Breast epithelium (tissue), 4 donors: ENCODE results near the gene TRPV3. TPM values are rescaled to one million over a fixed set of nuclear protein-coding genes. Genes with fewer than 3 reads are reported as not detected.
"Not testable (repeated sequence)": the region's sequence is repeated elsewhere in the genome, so short reads cannot be mapped to it uniquely, and the experiment has no call there.

ENCODE experiments used
- DNase-seq, 2 donors: peaks; one replicate each; pipeline ENCODE4 v3.0.0-alpha.2; 2019; ENCODE audit warnings: low spot score in 2 of 2
- H3K27ac ChIP-seq, 2 donors: fragments of 200-600 bp; sonication (generic) in 1 of 2; one replicate each; pipeline ENCODE4 v1.5.1; 2016 to 2019; ENCODE audit warnings: mild to moderate bottlenecking in 1 of 2
- H3K27me3 ChIP-seq, 2 donors: fragments of 200-600 bp; sonication (generic) in 1 of 2; one replicate each; pipeline versions ENCODE4 v1.5.1 to v1.6.0; 2017 to 2019; ENCODE audit warnings: control low read depth in 1 of 2, mild to moderate bottlenecking in 1 of 2
- H3K36me3 ChIP-seq: fragments of 200-600 bp; one replicate; pipeline ENCODE4 v1.5.1; 2019
- H3K4me1 ChIP-seq, 2 donors: fragments of 200-600 bp; sonication (generic); one replicate each; pipeline ENCODE4 v1.5.1; 2016 to 2019; ENCODE audit warnings: control low read depth in 1 of 2
- H3K4me3 ChIP-seq, 3 donors: fragments of 200-600 bp; sonication (generic); 1 replicate in 2 of 3; 2 replicates in 1 of 3; pipeline ENCODE4 v1.5.1; 2016 to 2019; ENCODE audit warnings: mild to moderate bottlenecking in 3 of 3, moderate library complexity in 2 of 3
- H3K9me3 ChIP-seq, 2 donors: fragments of 200-600 bp; sonication (generic) in 1 of 2; one replicate each; pipeline ENCODE4 v1.5.1; 2016 to 2019; ENCODE audit warnings: control low read depth in 1 of 2
- CTCF ChIP-seq, 3 donors: fragments of 450-650 bp; IDR thresholded peaks; one replicate each; pipeline ENCODE4 v1.5.1; 2016 to 2017; ENCODE audit warnings: antibody characterized with exemption in 3 of 3, mild to moderate bottlenecking in 3 of 3, moderate library complexity in 3 of 3
- POLR2A ChIP-seq: fragments of 450-650 bp; IDR thresholded peaks from one replicate; pipeline ENCODE4 v1.6.1; 2016; ENCODE audit warnings: antibody characterized with exemption, mild to moderate bottlenecking, moderate library complexity
- POLR2AphosphoS5 ChIP-seq, 3 donors: sonication (generic); formaldehyde crosslinking; IDR thresholded peaks; one replicate each; pipeline ENCODE4 v1.6.1; 2017; ENCODE audit warnings: antibody characterized with exemption in 3 of 3
- intact Hi-C: fragments of 100-400 bp; cut with DNase I; formaldehyde crosslinking; loops from one replicate; pipeline ENCODE4 v1.15.1; 2023; ENCODE audit warnings: low total_unique reads
- total RNA-seq, 3 donors: library from RNA; depleted of rRNA; stranded (reverse); fragments of >200 nt; gene quantifications; one replicate each; pipeline ENCODE4 v1.1.0, GENCODE V29; 2016

TRPV3 gene
- total RNA-seq, 3 donors from 2014 or later = 0.98 to 1.1 (median 1.0) TPM

DNA sequence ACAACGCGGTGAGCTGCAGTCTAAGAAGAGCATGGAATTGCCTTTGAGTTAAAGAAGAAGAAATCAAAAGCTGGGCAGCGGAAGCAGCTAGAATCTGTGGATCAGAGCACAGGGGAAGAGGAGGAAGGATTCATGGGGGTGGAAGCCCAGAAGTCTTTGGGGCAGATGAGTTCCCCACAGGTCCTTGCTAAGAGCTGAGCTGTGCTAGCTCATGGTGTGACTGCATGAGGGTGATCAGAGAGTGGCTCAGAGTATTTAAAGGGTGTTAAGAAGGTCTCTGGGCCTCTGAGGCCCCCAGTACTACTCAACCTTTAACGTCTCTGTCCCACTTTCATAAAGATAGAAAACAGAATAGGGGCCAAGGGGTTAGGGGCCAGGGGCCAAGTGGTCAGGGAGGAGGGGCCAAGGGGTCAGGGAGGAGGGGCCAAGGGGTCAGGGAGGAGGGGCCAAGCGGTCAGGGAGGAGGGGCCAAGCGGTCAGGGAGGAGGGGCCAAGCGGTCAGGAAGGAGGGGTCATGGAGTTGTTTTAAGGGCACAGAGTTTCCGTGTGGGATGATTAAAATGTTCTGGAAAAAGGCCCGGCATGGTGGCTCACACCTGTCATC, 12.0 kb upstream of the TRPV3 start:
- no peaks in the 10 kb centered on the region for H3K4me1 ChIP-seq
- H3K36me3 ChIP-seq = no peaks in the 10 kb centered on the region
- no peaks in the 10 kb centered on the region for H3K27me3 ChIP-seq
- intact Hi-C loops = no loop called here
- no peak overlapping the region for H3K4me3 ChIP-seq
- H3K9me3 ChIP-seq = no peaks in the 10 kb centered on the region
- TF ChIP-seq POLR2A (no peak), POLR2AphosphoS5 (IDR thresholded peaks at IDR 0.05) (no peak), CTCF (IDR thresholded peaks at IDR 0.05) (no peak)
- no peak overlapping the region for H3K27ac ChIP-seq
- no peak for DNase-seq

GRCh38 chr17:3566551-3566950, 8.9 kb upstream of the TRPV3 start:
- Histone ChIP-seq H3K9me3 (no peaks in the 10 kb centered on the region), H3K27me3 (no peaks in the 10 kb centered on the region), H3K4me3 (no peak overlapping the region), H3K4me1 (no peaks in the 10 kb centered on the region), H3K36me3 (no peaks in the 10 kb centered on the region), H3K27ac (no peak overlapping the region)
- intact Hi-C loops = no loop called here
- TF ChIP-seq POLR2A (no peak), CTCF (IDR thresholded peaks at IDR 0.05) (no peak), POLR2AphosphoS5 (IDR thresholded peaks at IDR 0.05) (no peak)
- no peak for DNase-seq

DNA sequence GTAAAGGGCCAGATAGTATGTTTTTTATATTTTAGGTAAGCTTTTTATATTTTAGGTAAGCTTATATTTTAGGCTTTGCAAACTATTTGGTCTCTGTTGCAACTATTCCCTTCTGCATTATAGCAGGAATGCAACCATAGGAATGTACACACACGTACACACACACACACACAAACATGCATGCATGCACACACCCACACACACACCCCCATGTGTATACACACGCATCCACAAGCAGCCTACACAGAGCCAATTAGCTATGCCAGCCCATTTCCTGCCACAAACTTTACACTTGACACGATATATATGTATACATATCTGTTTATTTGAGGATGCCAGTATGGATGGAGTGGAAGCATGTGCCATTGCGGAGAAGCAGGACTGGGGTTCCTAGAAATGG, 7.5 kb upstream of the TRPV3 start:
- TF ChIP-seq POLR2AphosphoS5 (IDR thresholded peaks at IDR 0.05) = no peak
- TF ChIP-seq CTCF (IDR thresholded peaks at IDR 0.05) = no peak
- no peak for TF ChIP-seq POLR2A
- Histone ChIP-seq H3K4me1 (no peaks in the 10 kb centered on the region), H3K27ac (no peak overlapping the region), H3K36me3 (no peaks in the 10 kb centered on the region), H3K4me3 (no peak overlapping the region), H3K27me3 (no peaks in the 10 kb centered on the region), H3K9me3 (no peaks in the 10 kb centered on the region)
- intact Hi-C loops = no loop called here
- no peak for DNase-seq

DNA sequence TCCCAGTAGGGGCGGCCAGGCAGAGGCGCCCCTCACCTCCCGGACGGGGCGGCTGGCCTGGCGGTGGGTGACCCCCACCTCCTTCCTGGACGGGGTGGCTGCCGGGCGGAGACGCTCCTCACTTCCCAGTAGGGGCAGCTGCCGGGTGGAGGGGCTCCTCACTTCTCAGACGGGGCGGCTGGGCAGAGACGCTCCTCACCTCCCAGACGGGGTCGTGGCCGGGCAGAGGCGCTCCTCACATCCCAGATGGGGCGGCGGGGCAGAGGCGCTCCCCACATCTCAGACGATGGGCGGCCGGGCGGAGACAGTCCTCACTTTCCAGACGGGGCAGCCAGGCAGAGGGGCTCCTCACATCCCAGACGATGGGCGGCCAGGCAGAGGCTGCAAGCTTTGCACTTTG, 6.6 kb upstream of the TRPV3 start:
- H3K4me1 ChIP-seq, H3K36me3 ChIP-seq, DNase-seq, H3K27me3 ChIP-seq, H3K27ac ChIP-seq, intact Hi-C loops, H3K4me3 ChIP-seq, H3K9me3 ChIP-seq: not testable (repeated sequence)

- H3K27me3 ChIP-seq = no peaks in the 10 kb centered on the region
- H3K36me3 ChIP-seq = no peaks in the 10 kb centered on the region
- no peaks in the 10 kb centered on the region for H3K9me3 ChIP-seq
- no peaks in the 10 kb centered on the region for H3K4me1 ChIP-seq
- intact Hi-C loops = no loop called here
- peak overlapping the region; percentile 30 to 73 for H3K27ac ChIP-seq
- TF ChIP-seq POLR2AphosphoS5 (IDR thresholded peaks at IDR 0.05) (no peak), CTCF (IDR thresholded peaks at IDR 0.05) (no peak), POLR2A (no peak)
- no peak for DNase-seq
- H3K4me3 ChIP-seq = no peak overlapping the region
Measured at GRCh38 chr17:3559270-3559645, 1.6 kb upstream of the TRPV3 start.
